Esophagus squamous epithelium (tissue), 4 donors: ENCODE data around the gene TTYH2.

Experiments used
- POLR2A ChIP-seq, 4 donors: fragments of 450-650 bp; IDR thresholded peaks; one replicate each; pipeline ENCODE4 v1.6.1; 2017; ENCODE audit warnings: antibody characterized with exemption in 4 of 4, mild to moderate bottlenecking in 4 of 4, moderate library complexity in 3 of 4
- TF ChIP-seq, protein P1 (sequence below), 6 experiments: fragments of 450-650 bp in 4 of 6; fragments of 200-600 bp in 2 of 6; sonication (generic) in 2 of 6; IDR thresholded peaks; one replicate each; pipeline ENCODE4 v1.5.1; 2016 to 2019; ENCODE audit warnings: antibody characterized with exemption in 6 of 6, mild to moderate bottlenecking in 4 of 6, moderate library complexity in 4 of 6

DNA sequence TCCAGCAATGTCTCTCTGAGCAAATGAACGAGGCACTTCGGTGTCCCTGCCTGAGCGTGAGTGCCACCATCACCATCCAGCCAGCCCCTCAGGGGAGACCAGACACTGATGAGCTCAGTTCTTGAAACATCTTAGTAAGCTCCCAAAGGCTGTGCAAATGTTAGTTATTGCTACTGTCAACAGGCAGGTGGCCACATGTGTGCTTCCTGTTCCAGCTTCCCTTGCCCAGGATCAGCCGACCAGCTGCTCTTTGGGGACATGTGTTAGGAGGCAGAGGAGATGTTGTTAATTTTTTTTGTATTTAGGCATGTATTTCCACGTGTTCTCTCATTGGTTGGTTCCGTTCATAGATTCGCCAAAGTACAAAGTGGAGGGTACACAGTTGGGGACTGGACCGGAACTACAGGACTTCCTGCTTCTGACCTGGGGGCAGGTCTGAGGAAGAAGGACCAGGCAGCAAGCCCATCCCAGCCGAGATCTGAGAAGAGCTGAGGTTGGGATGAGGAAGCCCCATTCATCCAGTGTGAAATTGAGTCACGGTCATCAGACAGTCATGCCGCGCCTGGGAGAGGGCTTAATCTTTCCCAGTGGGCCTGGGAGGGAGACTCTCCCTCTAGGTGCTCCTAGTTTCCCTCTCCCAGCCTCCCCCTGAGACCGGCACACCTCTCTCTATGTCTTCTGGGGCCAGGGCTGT is 3.8 kb downstream of the TTYH2 start:
- TF ChIP-seq, protein P1, sequence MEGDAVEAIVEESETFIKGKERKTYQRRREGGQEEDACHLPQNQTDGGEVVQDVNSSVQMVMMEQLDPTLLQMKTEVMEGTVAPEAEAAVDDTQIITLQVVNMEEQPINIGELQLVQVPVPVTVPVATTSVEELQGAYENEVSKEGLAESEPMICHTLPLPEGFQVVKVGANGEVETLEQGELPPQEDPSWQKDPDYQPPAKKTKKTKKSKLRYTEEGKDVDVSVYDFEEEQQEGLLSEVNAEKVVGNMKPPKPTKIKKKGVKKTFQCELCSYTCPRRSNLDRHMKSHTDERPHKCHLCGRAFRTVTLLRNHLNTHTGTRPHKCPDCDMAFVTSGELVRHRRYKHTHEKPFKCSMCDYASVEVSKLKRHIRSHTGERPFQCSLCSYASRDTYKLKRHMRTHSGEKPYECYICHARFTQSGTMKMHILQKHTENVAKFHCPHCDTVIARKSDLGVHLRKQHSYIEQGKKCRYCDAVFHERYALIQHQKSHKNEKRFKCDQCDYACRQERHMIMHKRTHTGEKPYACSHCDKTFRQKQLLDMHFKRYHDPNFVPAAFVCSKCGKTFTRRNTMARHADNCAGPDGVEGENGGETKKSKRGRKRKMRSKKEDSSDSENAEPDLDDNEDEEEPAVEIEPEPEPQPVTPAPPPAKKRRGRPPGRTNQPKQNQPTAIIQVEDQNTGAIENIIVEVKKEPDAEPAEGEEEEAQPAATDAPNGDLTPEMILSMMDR (IDR thresholded peaks at IDR 0.05), result no peak
- no peak for TF ChIP-seq POLR2A (IDR thresholded peaks at IDR 0.05)
